Ovary (tissue), 3 donors: ENCODE results near the gene STXBP2.

Source experiments
- EP300 ChIP-seq: sonication (generic); formaldehyde crosslinking; IDR thresholded peaks from one replicate; pipeline ENCODE4 v1.6.1; 2017; ENCODE audit warnings: antibody characterized with exemption
- POLR2A ChIP-seq: fragments of 450-650 bp; IDR thresholded peaks from one replicate; pipeline ENCODE4 v1.6.1; 2017; ENCODE audit warnings: antibody characterized with exemption, mild to moderate bottlenecking, moderate library complexity
- TF ChIP-seq, protein P1 (sequence below), 3 donors: fragments of 450-650 bp in 2 of 3; fragments of 200-600 bp in 1 of 3; IDR thresholded peaks; one replicate each; pipeline versions ENCODE4 v1.5.1 to v1.8.0; 2016 to 2022; ENCODE audit warnings: antibody characterized with exemption in 3 of 3, mild to moderate bottlenecking in 1 of 3
- donor health status: DM: no; HTN: no; CAD: no.

DNA sequence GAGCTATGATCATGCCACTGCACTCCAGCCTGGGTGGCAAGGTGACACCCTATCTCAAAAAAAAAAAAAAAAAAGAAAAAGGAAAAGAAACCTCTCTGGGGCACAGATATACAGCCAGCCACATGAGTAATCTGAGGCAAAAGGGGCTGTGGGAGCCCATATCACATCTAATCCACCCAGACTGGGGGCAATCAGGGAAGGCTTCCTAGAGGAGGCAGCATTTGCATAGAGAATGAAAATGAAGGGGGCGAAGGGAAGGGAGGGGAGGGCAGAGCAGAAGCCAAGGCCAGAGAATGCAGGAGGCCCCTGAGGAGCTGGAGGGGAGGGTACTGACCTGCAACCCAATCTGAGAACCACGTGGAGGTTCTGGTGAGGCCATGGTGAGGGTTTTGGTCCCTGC lies 13.2 kb downstream of the STXBP2 start:
- no peak for TF ChIP-seq POLR2A
- TF ChIP-seq, protein P1, sequence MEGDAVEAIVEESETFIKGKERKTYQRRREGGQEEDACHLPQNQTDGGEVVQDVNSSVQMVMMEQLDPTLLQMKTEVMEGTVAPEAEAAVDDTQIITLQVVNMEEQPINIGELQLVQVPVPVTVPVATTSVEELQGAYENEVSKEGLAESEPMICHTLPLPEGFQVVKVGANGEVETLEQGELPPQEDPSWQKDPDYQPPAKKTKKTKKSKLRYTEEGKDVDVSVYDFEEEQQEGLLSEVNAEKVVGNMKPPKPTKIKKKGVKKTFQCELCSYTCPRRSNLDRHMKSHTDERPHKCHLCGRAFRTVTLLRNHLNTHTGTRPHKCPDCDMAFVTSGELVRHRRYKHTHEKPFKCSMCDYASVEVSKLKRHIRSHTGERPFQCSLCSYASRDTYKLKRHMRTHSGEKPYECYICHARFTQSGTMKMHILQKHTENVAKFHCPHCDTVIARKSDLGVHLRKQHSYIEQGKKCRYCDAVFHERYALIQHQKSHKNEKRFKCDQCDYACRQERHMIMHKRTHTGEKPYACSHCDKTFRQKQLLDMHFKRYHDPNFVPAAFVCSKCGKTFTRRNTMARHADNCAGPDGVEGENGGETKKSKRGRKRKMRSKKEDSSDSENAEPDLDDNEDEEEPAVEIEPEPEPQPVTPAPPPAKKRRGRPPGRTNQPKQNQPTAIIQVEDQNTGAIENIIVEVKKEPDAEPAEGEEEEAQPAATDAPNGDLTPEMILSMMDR (IDR thresholded peaks at IDR 0.05): no peak
- no peak for TF ChIP-seq EP300
